Embryonic facial prominence (tissue), 1 donor: ENCODE results near the gene FAM107B.

Source experiments
- DNase-seq: peaks from one replicate; pipeline ENCODE4 v3.0.0-alpha.2; 2016; ENCODE audit errors: extremely low spot score

The FAM107B gene

DNA sequence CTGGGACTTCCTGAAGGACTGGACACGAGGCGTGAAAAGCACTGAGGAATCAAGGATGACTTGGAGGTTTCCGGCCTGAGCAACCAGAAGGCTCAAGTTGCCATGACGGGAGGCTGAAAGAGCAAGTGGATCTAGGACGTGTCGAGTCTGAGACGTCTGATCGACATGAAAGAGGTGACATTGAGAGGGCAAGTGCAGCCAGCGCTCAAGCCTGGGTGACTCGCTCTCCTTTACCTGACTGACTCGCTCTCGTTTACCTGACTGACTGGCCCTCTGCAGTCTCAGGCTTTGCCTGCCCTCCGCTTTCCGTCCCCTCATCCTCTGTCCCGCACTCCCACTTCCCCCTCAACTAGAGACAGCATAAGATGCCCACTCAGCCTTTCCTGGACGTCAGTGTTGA is 241.4 kb downstream of the FAM107B start:
- no peak for DNase-seq

- no peak for DNase-seq
Observed at GRCh38 chr10:14532473-14533251, 242.0 kb downstream of the FAM107B start.

GRCh38 chr10:14531974-14532373 is 242.7 kb downstream of the FAM107B start:
- no peak for DNase-seq

- no peak for DNase-seq
Observed at GRCh38 chr10:14530465-14530864, 244.2 kb downstream of the FAM107B start.

- no peak for DNase-seq
Observed at GRCh38 chr10:14529351-14529750, 245.3 kb downstream of the FAM107B start.

- DNase-seq, result no peak
Observed at GRCh38 chr10:14528450-14528849, 246.2 kb downstream of the FAM107B start.

GRCh38 chr10:14527915-14528314 is 246.8 kb downstream of the FAM107B start:
- no peak for DNase-seq

DNA sequence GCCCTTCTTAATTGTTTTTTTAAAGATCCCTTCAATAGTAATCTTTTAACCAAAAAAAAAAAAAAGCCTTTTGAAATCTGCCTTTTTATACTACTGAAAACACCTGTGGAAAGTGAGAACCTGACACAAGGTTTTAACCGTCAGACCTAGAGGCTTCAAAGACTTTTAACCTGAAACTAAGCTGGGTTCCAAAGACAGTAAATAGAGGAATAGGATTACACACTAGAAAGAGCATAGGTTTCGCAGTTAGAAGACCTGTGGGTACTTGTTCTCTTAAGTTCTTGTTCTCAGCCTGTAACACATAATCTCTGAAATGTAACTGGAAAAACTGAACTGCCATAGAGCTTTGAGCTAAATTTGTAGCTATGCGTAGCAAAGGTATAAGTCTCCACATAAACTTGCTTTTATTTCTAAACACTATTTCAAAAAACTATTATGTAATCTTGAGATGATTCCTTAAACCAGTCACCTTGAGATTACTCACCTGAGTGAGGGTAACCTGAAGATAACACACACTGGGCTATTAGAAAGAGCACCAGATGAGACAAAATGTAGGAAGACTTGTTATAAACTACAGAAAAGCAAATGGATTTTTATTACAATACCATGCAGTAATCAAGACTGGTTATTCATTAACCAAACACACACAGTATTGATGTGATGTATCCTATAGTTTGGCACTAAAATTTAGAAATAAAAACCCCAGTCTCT is 247.4 kb downstream of the FAM107B start:
- DNase-seq, result no peak

DNA sequence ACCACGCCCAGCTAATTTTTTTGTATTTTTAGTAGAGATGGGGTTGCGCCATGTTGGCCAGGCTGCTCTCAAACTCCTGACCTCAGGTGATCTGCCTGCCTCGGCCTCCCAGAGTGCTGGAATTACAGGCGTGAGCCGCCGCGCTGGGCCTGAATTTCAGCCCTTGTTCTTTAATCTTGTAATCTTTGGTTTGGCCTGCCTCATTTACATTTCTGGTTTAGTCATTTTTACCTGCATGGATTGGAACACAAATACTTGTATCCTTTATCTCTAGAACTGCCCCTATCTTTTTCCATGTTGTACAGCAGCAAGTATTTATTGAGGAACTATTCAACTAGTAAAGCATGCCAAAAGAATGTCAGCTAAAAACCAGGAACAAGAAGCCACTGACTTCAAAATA is 248.4 kb downstream of the FAM107B start:
- DNase-seq, result no peak

- no peak for DNase-seq
Observed at GRCh38 chr10:14524691-14525324, 249.9 kb downstream of the FAM107B start.

- DNase-seq, result no peak
Observed at GRCh38 chr10:14523286-14523685, 251.4 kb downstream of the FAM107B start.

GRCh38 chr10:14519785-14520184 is 254.9 kb downstream of the FAM107B start:
- DNase-seq, result no peak

- no peak for DNase-seq
Observed at GRCh38 chr10:14518149-14518548, 256.5 kb downstream of the FAM107B start.

GRCh38 chr10:14513123-14513522 is 261.6 kb downstream of the FAM107B start:
- no peak for DNase-seq

DNA sequence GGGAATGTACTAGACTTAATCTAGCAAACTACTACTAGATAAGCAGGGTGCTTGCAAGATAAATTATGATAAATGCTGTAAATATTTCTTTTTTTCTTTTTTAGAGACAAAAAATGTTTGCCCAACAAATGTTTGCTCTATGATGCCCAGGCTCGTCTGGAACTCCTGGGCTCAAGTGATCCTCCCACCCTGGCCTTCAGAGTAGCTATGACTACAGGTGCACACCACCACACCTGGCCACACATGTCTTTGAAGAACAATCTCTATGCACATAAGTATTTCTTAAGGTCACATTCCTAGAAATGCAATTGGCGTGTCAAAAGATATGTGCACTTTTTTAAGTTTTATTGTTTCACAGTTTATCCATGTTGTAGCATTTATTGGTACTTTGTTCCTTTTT is 264.4 kb downstream of the FAM107B start:
- DNase-seq, result no peak

DNA sequence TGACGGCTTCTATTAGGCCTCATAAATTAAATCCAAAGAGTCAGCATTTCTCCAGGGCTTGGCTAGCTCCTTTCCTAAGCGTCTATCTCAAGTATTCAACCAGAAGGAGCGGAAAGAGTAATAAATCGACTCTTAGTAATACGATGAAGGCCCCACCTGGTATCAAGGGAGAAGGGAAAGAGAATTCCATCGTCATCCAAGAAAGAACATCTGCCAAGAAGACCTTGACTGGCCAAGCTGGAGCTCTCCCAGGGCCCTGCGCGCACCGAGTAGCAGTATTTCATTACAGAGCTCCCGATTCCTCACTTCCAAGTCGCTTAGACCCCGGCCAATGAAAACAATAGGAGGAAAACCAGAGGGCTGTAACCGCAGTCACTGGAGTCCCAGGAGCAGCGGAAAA is 266.0 kb downstream of the FAM107B start:
- no peak for DNase-seq

DNA sequence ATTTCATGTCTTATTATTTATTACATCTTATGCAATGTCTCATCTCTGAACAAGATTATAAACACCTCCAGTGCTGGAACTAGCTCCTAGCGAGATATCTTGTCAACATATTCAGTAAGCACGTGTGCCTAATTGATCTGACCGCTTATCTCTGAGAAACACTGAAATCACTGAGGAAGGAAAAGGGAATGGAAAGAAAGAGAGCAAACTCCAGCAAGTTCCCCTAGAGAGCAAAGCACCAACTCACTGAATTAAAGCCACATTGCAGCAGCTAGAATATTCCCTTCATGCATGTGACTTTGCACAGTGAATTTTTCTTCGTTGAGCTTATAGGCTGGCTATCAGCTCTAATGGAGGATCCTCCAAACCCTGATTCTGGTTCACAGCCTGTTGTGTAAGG is 266.9 kb downstream of the FAM107B start:
- no peak for DNase-seq

DNA sequence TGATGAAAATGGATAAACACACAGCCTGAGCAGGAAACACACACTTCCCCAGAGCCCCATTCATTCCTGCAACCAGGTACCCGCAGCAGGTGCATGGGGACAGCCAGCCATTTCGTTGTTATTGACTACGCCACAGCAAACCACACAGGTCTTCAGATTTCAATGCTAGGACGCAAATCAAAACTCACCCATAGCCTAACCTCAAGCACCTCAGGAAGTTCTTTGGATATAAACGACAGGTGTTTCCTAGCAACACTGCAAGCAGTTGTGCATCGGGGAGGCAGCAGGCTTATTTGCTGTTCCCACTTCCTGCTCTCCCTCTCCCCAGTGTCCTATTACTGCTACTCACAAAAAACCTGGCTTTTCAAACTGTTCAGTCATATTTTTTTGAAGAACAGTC is 267.5 kb downstream of the FAM107B start:
- DNase-seq, result no peak

DNA sequence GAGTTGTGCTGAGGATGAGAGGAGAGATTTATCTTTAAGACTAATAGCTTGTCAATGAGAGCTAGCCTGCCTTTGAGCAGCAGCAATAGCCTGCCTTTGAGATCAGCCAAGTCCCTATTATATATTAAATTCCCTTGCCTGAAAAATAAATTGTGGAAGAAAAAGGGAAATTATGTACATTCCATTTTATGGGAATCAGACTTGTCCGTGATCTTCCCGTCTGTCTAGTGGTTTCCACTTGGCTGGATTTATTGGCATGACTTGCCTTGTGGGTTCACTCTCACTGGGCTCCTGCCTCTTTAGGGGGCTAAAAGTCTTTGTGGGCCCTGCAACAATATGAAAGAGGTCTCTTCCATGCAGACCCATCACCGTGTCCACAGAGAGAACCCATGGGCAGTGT is 272.3 kb downstream of the FAM107B start:
- no peak for DNase-seq

- DNase-seq, result no peak
Observed at GRCh38 chr10:14500172-14500765, 274.4 kb downstream of the FAM107B start.

GRCh38 chr10:14499601-14499904 is 275.1 kb downstream of the FAM107B start:
- DNase-seq, result no peak

DNA sequence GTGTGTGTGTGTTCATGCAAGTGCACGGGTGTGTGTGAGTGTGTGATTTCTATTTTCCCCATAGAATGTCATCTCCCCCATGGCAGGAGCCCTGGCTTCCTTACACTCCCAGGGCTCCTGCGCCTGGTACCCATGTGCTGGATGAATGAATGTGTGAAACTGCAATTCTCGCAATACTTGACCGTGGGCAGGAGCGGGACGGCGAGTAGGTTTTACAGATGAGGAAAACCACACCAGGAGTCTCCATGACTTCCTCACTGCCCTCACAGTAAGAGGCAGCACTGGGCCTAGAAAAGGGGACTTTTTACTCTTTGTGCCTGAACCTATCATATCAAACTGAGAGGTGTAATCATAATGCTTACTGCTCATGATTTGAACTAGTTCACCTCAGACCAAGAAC is 276.4 kb downstream of the FAM107B start:
- no peak for DNase-seq

GRCh38 chr10:14491811-14492210 is 282.9 kb downstream of the FAM107B start:
- no peak for DNase-seq
